Measurements from ENCODE around the gene ABCF2.

The ABCF2 gene

GRCh38 chr7:151210087-151210854 lies 16.7 kb downstream of the ABCF2 start, which contains the start of gene H2BK1:
Gene H2BK1, minus strand, starts transcription at chr7:151210488. Its CDS starts 170 bp downstream, at chr7:151210318.
- Histone ChIP-seq H3K79me2 (ENCODE audit: insufficient read depth, low read depth) (no peaks in the 10 kb centered on the region), H3K4me2 (no peak within 1 kb of the TSS), H3K36me3 (ENCODE audit: insufficient read depth) (peaks cover 6% of the 10 kb centered on the region; the same call in 1 of the 2 replicates), H3K27me3 (ENCODE audit: insufficient read depth, low read depth) (peaks cover 26% of the 10 kb centered on the region), H3K4me3 (IDR thresholded peaks at IDR 0.05; ENCODE audit: insufficient read depth, low read depth, low read length) (no peak within 1 kb of the TSS), H4K20me1 (ENCODE audit: insufficient read depth) (no peaks in the 10 kb centered on the region), H3K4me1 (ENCODE audit: low read depth, poor library complexity, severe bottlenecking) (no peaks in the 10 kb centered on the region), H3K27ac (no peak within 1 kb of the TSS), H2AFZ (ENCODE audit: low read depth) (no peak within 1 kb of the TSS), H3K9ac (no peak within 1 kb of the TSS)
- no peak for TF ChIP-seq CTCF (conservative IDR thresholded peaks at IDR 0.05; ENCODE audit: low read depth, low read length)

- Histone ChIP-seq H3K36me3 (ENCODE audit: insufficient read depth) (peaks cover 5% of the 10 kb centered on the region; the same call in 1 of the 2 replicates), H3K27me3 (ENCODE audit: insufficient read depth, low read depth) (peaks cover 33% of the 10 kb centered on the region), H3K4me2 (no peak overlapping the region), H3K4me1 (ENCODE audit: low read depth, poor library complexity, severe bottlenecking) (no peaks in the 10 kb centered on the region), H3K79me2 (ENCODE audit: insufficient read depth, low read depth) (no peaks in the 10 kb centered on the region), H3K27ac (no peak overlapping the region), H4K20me1 (ENCODE audit: insufficient read depth) (no peaks in the 10 kb centered on the region), H2AFZ (ENCODE audit: low read depth) (no peak overlapping the region), H3K4me3 (IDR thresholded peaks at IDR 0.05; ENCODE audit: insufficient read depth, low read depth, low read length) (no peak overlapping the region), H3K9ac (no peak overlapping the region)
- no peak for TF ChIP-seq CTCF (conservative IDR thresholded peaks at IDR 0.05; ENCODE audit: low read depth, low read length)
These were observed 17.4 kb downstream of the ABCF2 start for GRCh38 chr7:151209588-151209987.

GRCh38 chr7:151208253-151208862 lies 18.6 kb downstream of the ABCF2 start:
- Histone ChIP-seq H3K36me3 (ENCODE audit: insufficient read depth) (no peaks in the 10 kb centered on the region), H3K27me3 (ENCODE audit: insufficient read depth, low read depth) (peaks cover 45% of the 10 kb centered on the region), H3K27ac (no peak overlapping the region), H3K4me1 (ENCODE audit: low read depth, poor library complexity, severe bottlenecking) (no peaks in the 10 kb centered on the region), H3K9ac (no peak overlapping the region), H3K79me2 (ENCODE audit: insufficient read depth, low read depth) (no peaks in the 10 kb centered on the region), H4K20me1 (ENCODE audit: insufficient read depth) (no peaks in the 10 kb centered on the region), H2AFZ (ENCODE audit: low read depth) (no peak overlapping the region), H3K4me3 (IDR thresholded peaks at IDR 0.05; ENCODE audit: insufficient read depth, low read depth, low read length) (no peak overlapping the region), H3K4me2 (no peak overlapping the region)
- no peak for TF ChIP-seq CTCF (conservative IDR thresholded peaks at IDR 0.05; ENCODE audit: low read depth, low read length)

- H3K79me2 ChIP-seq (ENCODE audit: insufficient read depth, low read depth) = no peaks in the 10 kb centered on the region
- no peak overlapping the region for H2AFZ ChIP-seq (ENCODE audit: low read depth)
- no peak overlapping the region for H3K27ac ChIP-seq
- no peak overlapping the region for H3K9ac ChIP-seq
- no peaks in the 10 kb centered on the region for H3K36me3 ChIP-seq (ENCODE audit: insufficient read depth)
- H3K4me1 ChIP-seq (ENCODE audit: low read depth, poor library complexity, severe bottlenecking) = no peaks in the 10 kb centered on the region
- no peak for TF ChIP-seq CTCF (conservative IDR thresholded peaks at IDR 0.05; ENCODE audit: low read depth, low read length)
- H4K20me1 ChIP-seq (ENCODE audit: insufficient read depth) = no peaks in the 10 kb centered on the region
- peaks cover 51% of the 10 kb centered on the region for H3K27me3 ChIP-seq (ENCODE audit: insufficient read depth, low read depth)
- no peak overlapping the region for H3K4me2 ChIP-seq
- H3K4me3 ChIP-seq (IDR thresholded peaks at IDR 0.05; ENCODE audit: insufficient read depth, low read depth, low read length) = no peak overlapping the region
These were observed 19.2 kb downstream of the ABCF2 start for GRCh38 chr7:151207804-151208203.
